ENCODE data around the gene TNPO3.
A peak's percentile ranks its signal among the peaks of the same experiment; 100 is the strongest.

Gene TNPO3

GRCh38 chr7:129017264-129017663 is 37.6 kb downstream of the TNPO3 start:
- H3K4me2 ChIP-seq, result peak overlapping the region in 7 of 11 experiments; percentile 29 to 67 (median 48); a peak in 9 of 22 replicates
- no peak for TF ChIP-seq Cebpa-rat (IDR thresholded peaks at IDR 0.05)
- no peak overlapping the region for H3K4me3 ChIP-seq
- H3K27ac ChIP-seq, result peak overlapping the region in 3 of 11 experiments; percentile 7 to 34 (median 15); a peak in 4 of 22 replicates
- H3K4me1 ChIP-seq, result peaks cover 0 to 25% (median 18%) of the 10 kb centered on the region in 10 experiments; a peak in 13 of 20 replicates
- no peaks in the 10 kb centered on the region for H3K9me3 ChIP-seq (replicated peaks in 1 of 11)
- H3K36me3 ChIP-seq, result peaks cover 64 to 91% (median 76%) of the 10 kb centered on the region in 11 experiments
- H3K27me3 ChIP-seq, result no peaks in the 10 kb centered on the region
- H4K20me1 ChIP-seq, result peaks cover 38 to 71% (median 53%) of the 10 kb centered on the region in 11 experiments; a peak in 21 of 22 replicates
- 0 out of 22 replicates have a peak overlapping the region, but pooled peaks of 1 of the 11 experiments have one; percentile 34 for H3K9ac ChIP-seq

- H3K4me1 ChIP-seq, result peaks cover 4 to 35% (median 26%) of the 10 kb centered on the region in 10 experiments; a peak in 17 of 20 replicates
- H3K27ac ChIP-seq, result no peak overlapping the region
- H3K27me3 ChIP-seq, result no peaks in the 10 kb centered on the region
- peaks cover 20 to 66% (median 40%) of the 10 kb centered on the region in 11 experiments; a peak in 20 of 22 replicates for H4K20me1 ChIP-seq
- TF ChIP-seq Cebpa-rat (IDR thresholded peaks at IDR 0.05), result no peak
- H3K4me3 ChIP-seq, result no peak overlapping the region
- H3K4me2 ChIP-seq, result no peak overlapping the region
- no peak overlapping the region for H3K9ac ChIP-seq
- no peaks in the 10 kb centered on the region for H3K9me3 ChIP-seq (replicated peaks in 1 of 11)
- H3K36me3 ChIP-seq, result peaks cover 79 to 98% (median 86%) of the 10 kb centered on the region in 11 experiments
Measured at GRCh38 chr7:129014501-129015101, 40.3 kb downstream of the TNPO3 start.

GRCh38 chr7:129013048-129013724 is 41.7 kb downstream of the TNPO3 start:
- no peak overlapping the region for H3K9ac ChIP-seq
- H4K20me1 ChIP-seq, result peaks cover 7 to 66% (median 39%) of the 10 kb centered on the region in 11 experiments; a peak in 17 of 22 replicates
- peaks cover 82 to 97% (median 93%) of the 10 kb centered on the region in 11 experiments for H3K36me3 ChIP-seq
- H3K4me1 ChIP-seq, result peaks cover 6 to 36% (median 29%) of the 10 kb centered on the region in 10 experiments; a peak in 19 of 20 replicates
- no peaks in the 10 kb centered on the region for H3K9me3 ChIP-seq (replicated peaks in 1 of 11)
- H3K27me3 ChIP-seq, result no peaks in the 10 kb centered on the region
- no peak overlapping the region for H3K27ac ChIP-seq
- no peak for TF ChIP-seq Cebpa-rat (IDR thresholded peaks at IDR 0.05)
- no peak overlapping the region for H3K4me2 ChIP-seq
- H3K4me3 ChIP-seq, result no peak overlapping the region

GRCh38 chr7:129012641-129013040 is 42.3 kb downstream of the TNPO3 start:
- no peak overlapping the region for H3K27ac ChIP-seq
- no peak overlapping the region for H3K4me2 ChIP-seq
- no peak overlapping the region for H3K9ac ChIP-seq
- H3K27me3 ChIP-seq, result no peaks in the 10 kb centered on the region
- no peak overlapping the region for H3K4me3 ChIP-seq
- TF ChIP-seq Cebpa-rat (IDR thresholded peaks at IDR 0.05), result no peak
- peaks cover 12 to 35% (median 28%) of the 10 kb centered on the region in 10 experiments; a peak in 19 of 20 replicates for H3K4me1 ChIP-seq
- no peaks in the 10 kb centered on the region for H3K9me3 ChIP-seq (replicated peaks in 1 of 11)
- peaks cover 84 to 100% (median 95%) of the 10 kb centered on the region in 11 experiments for H3K36me3 ChIP-seq
- peaks cover 1 to 66% (median 39%) of the 10 kb centered on the region in 11 experiments; a peak in 16 of 22 replicates for H4K20me1 ChIP-seq

GRCh38 chr7:129010075-129010474 is 44.8 kb downstream of the TNPO3 start:
- H3K4me3 ChIP-seq, result no peak overlapping the region

GRCh38 chr7:129009437-129009836 is 45.5 kb downstream of the TNPO3 start:
- Histone ChIP-seq H3K27ac (no peak overlapping the region; a peak in 1 of 22 replicates), H4K20me1 (peaks cover 0 to 74% (median 40%) of the 10 kb centered on the region in 11 experiments; a peak in 14 of 22 replicates), H3K9me3 (replicated peaks in 1 of 11) (peaks cover 0 to 7% (median 0%) of the 10 kb centered on the region in 11 experiments; a peak in 1 of 22 replicates), H3K4me2 (peak overlapping the region in 8 of 11 experiments; percentile 15 to 65 (median 42); a peak in 15 of 22 replicates), H3K4me1 (peaks cover 12 to 31% (median 26%) of the 10 kb centered on the region in 10 experiments; a peak in 19 of 20 replicates), H3K27me3 (no peaks in the 10 kb centered on the region), H3K9ac (no peak overlapping the region), H3K4me3 (no peak overlapping the region), H3K36me3 (peaks cover 89 to 100% (median 95%) of the 10 kb centered on the region in 11 experiments)
- TF ChIP-seq Cebpa-rat (IDR thresholded peaks at IDR 0.05), result no peak

More at GRCh38 chr7:129010075-129010474, 44.8 kb downstream of the TNPO3 start:
- peak overlapping the region in 7 of 11 experiments; percentile 15 to 65 (median 44); a peak in 9 of 22 replicates for H3K4me2 ChIP-seq
- peaks cover 91 to 100% (median 95%) of the 10 kb centered on the region in 11 experiments for H3K36me3 ChIP-seq
- no peak overlapping the region; a peak in 1 of 22 replicates for H3K27ac ChIP-seq
- no peak overlapping the region for H3K9ac ChIP-seq
- TF ChIP-seq Cebpa-rat (IDR thresholded peaks at IDR 0.05), result no peak
- H3K9me3 ChIP-seq (replicated peaks in 1 of 11), result peaks cover 0 to 7% (median 0%) of the 10 kb centered on the region in 11 experiments; a peak in 1 of 22 replicates
- H4K20me1 ChIP-seq, result peaks cover 0 to 73% (median 40%) of the 10 kb centered on the region in 11 experiments; a peak in 14 of 22 replicates
- H3K4me1 ChIP-seq, result peaks cover 12 to 31% (median 26%) of the 10 kb centered on the region in 10 experiments; a peak in 19 of 20 replicates
- no peaks in the 10 kb centered on the region for H3K27me3 ChIP-seq

GRCh38 chr7:129008645-129009414 is 46.1 kb downstream of the TNPO3 start:
- Histone ChIP-seq H3K9ac (no peak overlapping the region), H4K20me1 (peaks cover 0 to 73% (median 35%) of the 10 kb centered on the region in 11 experiments; a peak in 14 of 22 replicates), H3K4me2 (peak overlapping the region in 8 of 11 experiments; percentile 15 to 65 (median 42); a peak in 14 of 22 replicates), H3K36me3 (peaks cover 88 to 100% (median 95%) of the 10 kb centered on the region in 11 experiments), H3K4me1 (peaks cover 12 to 31% (median 26%) of the 10 kb centered on the region in 10 experiments; a peak in 19 of 20 replicates), H3K27ac (0 out of 22 replicates have a peak overlapping the region, but pooled peaks of 1 of the 11 experiments have one; percentile 6), H3K9me3 (replicated peaks in 1 of 11) (peaks cover 0 to 7% (median 0%) of the 10 kb centered on the region in 11 experiments; a peak in 1 of 22 replicates), H3K27me3 (no peaks in the 10 kb centered on the region), H3K4me3 (no peak overlapping the region)
- TF ChIP-seq Cebpa-rat (IDR thresholded peaks at IDR 0.05), result no peak

- Histone ChIP-seq H3K4me2 (peak overlapping the region in 2 of 11 experiments; percentile 30 to 36; a peak in 1 of 22 replicates), H3K9me3 (replicated peaks in 1 of 11) (peaks cover 0 to 7% (median 0%) of the 10 kb centered on the region in 11 experiments; a peak in 1 of 22 replicates), H3K36me3 (peaks cover 86 to 100% (median 96%) of the 10 kb centered on the region in 11 experiments), H4K20me1 (peaks cover 0 to 61% (median 34%) of the 10 kb centered on the region in 11 experiments; a peak in 14 of 22 replicates), H3K4me1 (peaks cover 12 to 31% (median 26%) of the 10 kb centered on the region in 10 experiments; a peak in 19 of 20 replicates), H3K27ac (no peak overlapping the region), H3K4me3 (no peak overlapping the region), H3K9ac (no peak overlapping the region), H3K27me3 (no peaks in the 10 kb centered on the region)
- TF ChIP-seq Cebpa-rat (IDR thresholded peaks at IDR 0.05), result no peak
Measured at GRCh38 chr7:129007572-129007971, 47.3 kb downstream of the TNPO3 start.
